ENCODE measurements around the gene LONRF2.
A peak's percentile ranks its signal among the peaks of the same experiment; 100 is the strongest.

Gene LONRF2

DNA sequence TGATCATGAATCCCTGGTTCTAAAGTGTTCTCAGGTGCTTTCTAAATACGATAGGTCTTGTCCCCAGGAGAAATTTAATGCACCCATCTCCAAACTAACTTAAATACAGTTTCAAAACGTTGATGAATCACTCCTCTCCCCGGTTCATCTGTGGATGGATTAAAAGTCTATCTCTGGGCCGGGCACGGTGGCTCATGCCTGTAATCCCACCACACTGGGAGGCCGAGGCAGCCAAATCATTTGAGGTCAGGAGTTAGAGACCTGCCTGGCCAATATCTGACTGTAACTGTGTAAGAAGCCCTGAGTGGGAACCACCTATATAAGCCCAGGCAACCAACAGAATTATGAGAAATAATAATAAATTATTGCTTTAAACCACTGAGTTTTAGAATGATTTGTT lies 78.7 kb downstream of the LONRF2 start:
- peaks cover 8% of the 10 kb centered on the region for H3K27me3 Mint-ChIP-seq
- no peak overlapping the region for H3K4me3 Mint-ChIP-seq
- H3K9me3 Mint-ChIP-seq, result no peaks in the 10 kb centered on the region
- H3K27ac Mint-ChIP-seq, result no peak overlapping the region
- no peaks in the 10 kb centered on the region for H3K36me3 Mint-ChIP-seq (ENCODE audit: low read depth)
- peaks cover 14% of the 10 kb centered on the region for H3K4me1 Mint-ChIP-seq (ENCODE audit: low read depth)

DNA sequence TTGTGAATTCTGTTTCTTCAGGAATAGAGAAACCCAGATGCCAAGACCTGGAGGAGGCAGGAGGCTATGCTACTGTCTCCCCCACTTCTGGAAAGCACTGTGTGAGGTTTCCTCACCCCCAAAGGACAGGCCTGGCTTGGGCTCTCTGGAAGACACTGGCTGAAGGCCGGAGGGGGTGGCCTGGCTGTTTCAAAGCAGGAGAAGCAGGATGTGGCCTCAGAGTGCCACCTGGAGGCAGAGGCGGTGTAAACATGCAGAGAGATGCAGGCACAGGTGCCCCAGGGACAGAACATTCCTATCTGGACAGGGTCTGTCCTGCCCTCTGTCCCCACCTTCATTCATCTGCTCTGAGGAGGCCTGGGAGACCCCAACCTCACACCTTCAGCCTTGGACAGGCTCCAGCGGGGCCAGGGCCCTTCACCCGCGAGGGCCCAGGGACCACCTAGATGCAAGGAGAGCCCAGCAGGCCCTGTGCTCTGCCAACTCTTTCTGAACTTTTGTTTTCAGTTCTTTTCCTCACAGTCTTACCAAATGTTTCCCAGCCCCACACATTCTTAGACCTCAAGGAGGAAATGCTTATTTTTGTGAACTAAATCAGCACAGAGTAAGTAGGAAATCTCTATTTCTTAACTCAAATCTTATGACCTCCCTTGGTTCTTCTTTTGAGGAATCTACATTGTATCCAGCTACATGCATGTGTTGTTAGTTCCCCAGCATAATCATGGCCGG lies 79.2 kb downstream of the LONRF2 start:
- Mint-ChIP-seq H3K9me3 (no peaks in the 10 kb centered on the region), H3K4me3 (no peak overlapping the region), H3K27ac (no peak overlapping the region), H3K36me3 (ENCODE audit: low read depth) (no peaks in the 10 kb centered on the region), H3K27me3 (peaks cover 5% of the 10 kb centered on the region), H3K4me1 (ENCODE audit: low read depth) (peaks cover 12% of the 10 kb centered on the region)

DNA sequence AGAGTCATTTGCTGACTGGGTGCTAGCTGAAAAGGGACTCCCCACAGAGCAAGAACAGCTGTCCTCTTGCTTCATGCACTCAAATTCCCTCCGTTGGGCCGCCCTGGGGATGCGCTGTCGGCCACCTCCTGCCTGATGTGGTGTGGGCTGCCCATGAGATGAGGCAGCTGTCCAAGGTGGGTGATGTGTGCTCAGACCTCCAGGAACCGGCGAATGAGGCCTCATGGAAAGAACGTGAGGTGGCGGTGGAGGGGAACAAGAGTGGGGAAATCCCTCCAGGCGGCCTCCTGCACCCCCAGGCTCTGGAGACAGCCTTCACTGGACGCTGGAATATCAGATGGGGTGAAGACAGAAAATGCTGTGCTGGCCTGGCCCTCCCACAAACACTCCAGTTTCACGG lies 79.8 kb downstream of the LONRF2 start:
- Mint-ChIP-seq H3K4me3 (no peak overlapping the region), H3K27me3 (peaks cover 4% of the 10 kb centered on the region), H3K4me1 (ENCODE audit: low read depth) (peaks cover 10% of the 10 kb centered on the region), H3K36me3 (ENCODE audit: low read depth) (no peaks in the 10 kb centered on the region), H3K9me3 (no peaks in the 10 kb centered on the region), H3K27ac (no peak overlapping the region)

DNA sequence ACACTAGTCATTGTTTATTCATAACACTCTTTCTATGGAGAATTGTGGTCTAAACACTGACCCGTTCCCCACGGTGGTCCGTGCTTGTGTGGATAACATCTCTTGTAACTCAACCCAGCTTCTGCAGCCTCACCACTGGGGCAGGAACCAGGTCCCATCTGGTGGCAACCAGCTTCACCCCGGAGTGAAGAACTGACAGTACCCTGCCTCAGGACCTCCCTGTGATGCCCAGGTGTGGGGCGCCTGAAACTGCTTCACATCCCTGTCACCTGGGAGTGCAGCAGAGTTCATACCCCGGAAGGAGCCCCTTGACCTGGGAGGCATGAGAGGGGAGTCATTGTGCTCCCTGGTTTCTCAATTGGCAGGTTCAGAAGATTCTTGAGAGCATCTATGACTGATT lies 81.1 kb downstream of the LONRF2 start:
- Mint-ChIP-seq H3K9me3 (no peaks in the 10 kb centered on the region), H3K4me3 (no peak overlapping the region), H3K27me3 (peaks cover 2% of the 10 kb centered on the region), H3K36me3 (ENCODE audit: low read depth) (no peaks in the 10 kb centered on the region), H3K4me1 (ENCODE audit: low read depth) (peaks cover 10% of the 10 kb centered on the region), H3K27ac (no peak overlapping the region)

GRCh38 chr2:100240386-100240785 lies 81.9 kb downstream of the LONRF2 start:
- Mint-ChIP-seq H3K4me3 (no peak overlapping the region), H3K36me3 (ENCODE audit: low read depth) (no peaks in the 10 kb centered on the region), H3K27ac (no peak overlapping the region), H3K27me3 (no peaks in the 10 kb centered on the region), H3K4me1 (ENCODE audit: low read depth) (peaks cover 15% of the 10 kb centered on the region), H3K9me3 (no peaks in the 10 kb centered on the region)

DNA sequence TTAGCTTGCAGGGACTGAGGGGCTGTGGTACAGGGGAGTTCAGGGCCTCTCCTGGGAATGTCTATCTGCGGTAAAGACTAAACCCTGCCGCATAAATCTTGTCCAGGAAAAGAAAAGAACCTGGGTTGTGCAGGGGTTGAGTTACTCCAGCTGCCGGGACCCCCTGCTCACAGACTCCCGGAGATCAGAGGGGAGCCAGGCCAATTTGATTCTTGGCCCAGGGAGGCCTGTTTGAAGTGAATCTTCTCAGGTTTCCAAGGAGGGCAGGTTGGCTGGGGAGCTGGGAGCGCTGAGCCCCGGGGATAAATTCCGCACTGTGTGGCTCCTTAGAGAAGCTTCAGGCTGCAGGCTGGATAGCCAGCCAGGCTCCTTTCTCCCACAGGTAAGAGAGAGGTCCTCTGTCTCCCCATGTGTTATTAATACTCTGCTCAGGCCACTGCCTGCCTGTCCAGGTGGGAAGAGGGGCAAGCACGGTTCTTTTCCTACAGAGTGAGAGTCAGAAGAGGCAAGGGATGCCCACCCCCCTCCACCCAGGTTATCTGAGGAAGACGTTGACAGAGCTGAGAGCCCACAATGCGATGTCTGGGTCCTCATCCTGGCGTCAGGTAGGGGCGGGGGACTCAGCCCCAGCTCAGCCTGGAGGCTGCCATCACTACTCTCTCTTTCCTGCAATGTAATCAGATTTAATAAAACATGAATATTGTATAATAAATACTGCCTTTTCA lies 82.7 kb downstream of the LONRF2 start:
- Mint-ChIP-seq H3K9me3 (no peaks in the 10 kb centered on the region), H3K36me3 (ENCODE audit: low read depth) (no peaks in the 10 kb centered on the region), H3K4me1 (ENCODE audit: low read depth) (peaks cover 22% of the 10 kb centered on the region), H3K27me3 (no peaks in the 10 kb centered on the region), H3K4me3 (no peak overlapping the region), H3K27ac (no peak overlapping the region)

DNA sequence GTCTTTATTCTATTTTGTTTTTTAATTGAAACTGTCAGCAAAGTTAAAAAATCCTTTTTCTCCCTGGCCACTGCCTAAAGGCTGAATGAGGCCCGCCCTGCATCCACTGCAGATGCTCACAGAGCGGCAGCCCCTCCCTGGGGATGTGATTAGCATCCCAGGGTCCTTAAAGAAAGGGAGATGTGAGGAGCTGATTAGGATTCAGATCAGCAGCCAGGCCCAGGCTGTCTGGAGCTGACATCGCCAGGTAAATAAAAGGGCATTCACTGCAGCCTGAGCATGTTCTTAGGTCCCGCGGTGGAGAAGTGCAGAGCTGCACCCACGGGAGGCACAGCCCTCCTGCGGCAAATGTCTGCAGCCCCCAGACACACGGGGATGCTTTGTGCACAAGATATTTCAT lies 83.8 kb downstream of the LONRF2 start:
- Mint-ChIP-seq H3K9me3 (no peaks in the 10 kb centered on the region), H3K27me3 (no peaks in the 10 kb centered on the region), H3K4me3 (no peak overlapping the region), H3K27ac (no peak overlapping the region), H3K36me3 (ENCODE audit: low read depth) (no peaks in the 10 kb centered on the region), H3K4me1 (ENCODE audit: low read depth) (peaks cover 28% of the 10 kb centered on the region)

GRCh38 chr2:100237770-100238169 lies 84.5 kb downstream of the LONRF2 start:
- peaks cover 28% of the 10 kb centered on the region for H3K4me1 Mint-ChIP-seq (ENCODE audit: low read depth)
- no peaks in the 10 kb centered on the region for H3K9me3 Mint-ChIP-seq
- H3K4me3 Mint-ChIP-seq, result no peak overlapping the region
- H3K36me3 Mint-ChIP-seq (ENCODE audit: low read depth), result no peaks in the 10 kb centered on the region
- no peak overlapping the region for H3K27ac Mint-ChIP-seq
- H3K27me3 Mint-ChIP-seq, result no peaks in the 10 kb centered on the region

DNA sequence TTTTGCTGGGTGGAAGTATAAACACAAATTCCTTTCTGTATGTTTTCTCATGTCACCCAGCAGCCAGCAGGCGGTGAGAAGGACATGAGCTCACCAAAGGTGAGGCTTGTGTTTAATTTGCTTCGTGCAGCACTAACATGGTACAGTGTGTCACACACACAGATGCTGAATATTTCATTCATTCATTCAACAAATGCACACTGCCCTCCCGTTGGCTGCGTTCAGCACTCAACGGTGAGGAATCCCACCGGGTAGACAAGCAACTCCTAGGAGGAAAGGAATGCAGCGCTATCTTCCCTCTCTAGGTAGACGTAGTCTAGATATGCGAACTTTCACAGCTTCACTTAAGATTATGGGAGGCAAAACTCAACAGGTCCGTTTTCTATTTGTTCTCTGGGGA lies 85.1 kb downstream of the LONRF2 start:
- Mint-ChIP-seq H3K4me1 (ENCODE audit: low read depth) (peaks cover 30% of the 10 kb centered on the region), H3K27me3 (no peaks in the 10 kb centered on the region), H3K4me3 (no peak overlapping the region), H3K27ac (no peak overlapping the region), H3K36me3 (ENCODE audit: low read depth) (no peaks in the 10 kb centered on the region), H3K9me3 (no peaks in the 10 kb centered on the region)

- Mint-ChIP-seq H3K27ac (no peak overlapping the region), H3K4me1 (ENCODE audit: low read depth) (peaks cover 38% of the 10 kb centered on the region), H3K36me3 (ENCODE audit: low read depth) (no peaks in the 10 kb centered on the region), H3K9me3 (no peaks in the 10 kb centered on the region), H3K4me3 (no peak overlapping the region), H3K27me3 (no peaks in the 10 kb centered on the region)
Observed at GRCh38 chr2:100236166-100236565, 86.1 kb downstream of the LONRF2 start.

GRCh38 chr2:100235581-100235980 lies 86.7 kb downstream of the LONRF2 start:
- peak overlapping the region; percentile 77 for H3K27ac Mint-ChIP-seq
- H3K36me3 Mint-ChIP-seq (ENCODE audit: low read depth), result no peaks in the 10 kb centered on the region
- no peaks in the 10 kb centered on the region for H3K27me3 Mint-ChIP-seq
- peaks cover 5% of the 10 kb centered on the region for H3K9me3 Mint-ChIP-seq
- H3K4me1 Mint-ChIP-seq (ENCODE audit: low read depth), result peaks cover 43% of the 10 kb centered on the region
- no peak overlapping the region for H3K4me3 Mint-ChIP-seq

GRCh38 chr2:100235098-100235497 lies 87.2 kb downstream of the LONRF2 start:
- peak overlapping the region; percentile 5 for H3K4me3 Mint-ChIP-seq
- no peaks in the 10 kb centered on the region for H3K36me3 Mint-ChIP-seq (ENCODE audit: low read depth)
- H3K27ac Mint-ChIP-seq, result peak overlapping the region; percentile 76
- peaks cover 43% of the 10 kb centered on the region for H3K4me1 Mint-ChIP-seq (ENCODE audit: low read depth)
- H3K27me3 Mint-ChIP-seq, result no peaks in the 10 kb centered on the region
- peaks cover 5% of the 10 kb centered on the region for H3K9me3 Mint-ChIP-seq

GRCh38 chr2:100234141-100234540 lies 88.2 kb downstream of the LONRF2 start:
- Mint-ChIP-seq H3K4me1 (ENCODE audit: low read depth) (peaks cover 43% of the 10 kb centered on the region), H3K27ac (no peak overlapping the region), H3K4me3 (no peak overlapping the region), H3K36me3 (ENCODE audit: low read depth) (no peaks in the 10 kb centered on the region), H3K27me3 (no peaks in the 10 kb centered on the region), H3K9me3 (peaks cover 5% of the 10 kb centered on the region)

GRCh38 chr2:100233061-100233460 lies 89.2 kb downstream of the LONRF2 start:
- no peak overlapping the region for H3K4me3 Mint-ChIP-seq
- H3K36me3 Mint-ChIP-seq (ENCODE audit: low read depth), result no peaks in the 10 kb centered on the region
- H3K27ac Mint-ChIP-seq, result no peak overlapping the region
- peaks cover 43% of the 10 kb centered on the region for H3K4me1 Mint-ChIP-seq (ENCODE audit: low read depth)
- no peaks in the 10 kb centered on the region for H3K27me3 Mint-ChIP-seq
- peaks cover 5% of the 10 kb centered on the region for H3K9me3 Mint-ChIP-seq

- Mint-ChIP-seq H3K27me3 (no peaks in the 10 kb centered on the region), H3K4me1 (ENCODE audit: low read depth) (peaks cover 32% of the 10 kb centered on the region), H3K27ac (no peak overlapping the region), H3K9me3 (peaks cover 5% of the 10 kb centered on the region), H3K36me3 (ENCODE audit: low read depth) (no peaks in the 10 kb centered on the region), H3K4me3 (no peak overlapping the region)
Observed at GRCh38 chr2:100230754-100231153, 91.5 kb downstream of the LONRF2 start.

DNA sequence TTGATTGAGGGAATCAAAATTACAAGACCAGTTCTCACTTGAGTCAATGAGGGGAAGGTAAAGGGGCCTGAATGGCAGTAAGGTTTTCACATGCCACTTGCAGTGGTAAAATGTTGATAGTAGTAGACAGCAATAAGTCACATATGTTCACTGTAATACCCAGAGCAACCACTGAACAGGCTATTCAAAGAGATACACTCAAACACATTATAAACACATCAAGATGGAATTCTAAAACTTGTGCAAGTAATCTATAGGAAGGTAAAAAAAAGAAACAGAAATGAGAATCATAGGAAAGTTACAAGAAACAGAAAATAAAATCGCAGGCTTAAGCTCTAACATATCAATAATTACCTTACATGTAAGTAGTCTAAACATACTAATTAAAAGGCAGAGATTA lies 93.3 kb downstream of the LONRF2 start:
- H3K4me1 Mint-ChIP-seq (ENCODE audit: low read depth), result peaks cover 15% of the 10 kb centered on the region
- peaks cover 4% of the 10 kb centered on the region for H3K27me3 Mint-ChIP-seq
- no peak overlapping the region for H3K27ac Mint-ChIP-seq
- peaks cover 5% of the 10 kb centered on the region for H3K9me3 Mint-ChIP-seq
- H3K36me3 Mint-ChIP-seq (ENCODE audit: low read depth), result no peaks in the 10 kb centered on the region
- no peak overlapping the region for H3K4me3 Mint-ChIP-seq

All from stimulated activated naive CD8-positive, alpha-beta T cell treated with anti-CD3 and anti-CD28 coated beads, Interleukin-15, Interleukin-2, amounts not matched to agents 100 ng/mL and 50 ng/mL, for 24 hours (primary cell).